Stomach smooth muscle (tissue), 2 donors: ENCODE measurements around the gene SLAMF7.
"Not testable (repeated sequence)": the region's sequence is repeated elsewhere in the genome, so short reads cannot be mapped to it uniquely, and the experiment has no call there.

Experiments used
- H3K27ac ChIP-seq: one replicate; pipeline ENCODE4 v1.7.0; 2013; ENCODE audit warnings: mild to moderate bottlenecking, low read length, inconsistent platforms
- H3K27me3 ChIP-seq, 2 donors: one replicate each; pipeline ENCODE4 v1.7.0; 2013; ENCODE audit warnings: low read length in 2 of 2; ENCODE audit not compliant: insufficient read depth in 2 of 2, control insufficient read depth in 1 of 2
- H3K36me3 ChIP-seq, 2 donors: one replicate each; pipeline ENCODE4 v1.7.0; 2013; ENCODE audit warnings: low read length in 2 of 2; ENCODE audit not compliant: control insufficient read depth in 2 of 2, insufficient read depth in 2 of 2
- H3K4me1 ChIP-seq: one replicate; pipeline ENCODE4 v1.7.0; 2013; ENCODE audit warnings: low read length; ENCODE audit not compliant: control insufficient read depth, insufficient read depth
- H3K4me3 ChIP-seq, 2 donors: one replicate each; pipeline ENCODE4 v1.7.0; 2013; ENCODE audit warnings: low read length in 2 of 2
- H3K9ac ChIP-seq, 2 donors: one replicate each; pipeline ENCODE4 v1.7.0; 2013; ENCODE audit warnings: low read length in 2 of 2, mild to moderate bottlenecking in 1 of 2
- H3K9me3 ChIP-seq, 2 donors: one replicate each; pipeline ENCODE4 v1.7.0; 2013; ENCODE audit warnings: low read length in 2 of 2; ENCODE audit not compliant: control insufficient read depth in 2 of 2
- donor health status: healthy.
- donor health status: Pancreatic carcinoma.

The SLAMF7 gene

GRCh38 chr1:160721473-160721872 lies 17.6 kb upstream of the SLAMF7 start:
- Histone ChIP-seq H3K4me1 (no peaks in the 10 kb centered on the region), H3K9ac (no peak overlapping the region), H3K27ac (no peak overlapping the region), H3K27me3 (no peaks in the 10 kb centered on the region), H3K9me3 (no peaks in the 10 kb centered on the region), H3K36me3 (no peaks in the 10 kb centered on the region), H3K4me3 (no peak overlapping the region)

GRCh38 chr1:160722726-160723125 lies 16.3 kb upstream of the SLAMF7 start:
- no peaks in the 10 kb centered on the region for H3K36me3 ChIP-seq
- no peaks in the 10 kb centered on the region for H3K9me3 ChIP-seq
- no peak overlapping the region for H3K9ac ChIP-seq
- no peak overlapping the region for H3K27ac ChIP-seq
- no peaks in the 10 kb centered on the region for H3K27me3 ChIP-seq
- no peaks in the 10 kb centered on the region for H3K4me1 ChIP-seq
- H3K4me3 ChIP-seq = no peak overlapping the region

GRCh38 chr1:160723332-160723731 lies 15.7 kb upstream of the SLAMF7 start:
- H3K27me3 ChIP-seq = no peaks in the 10 kb centered on the region
- H3K9me3 ChIP-seq = no peaks in the 10 kb centered on the region
- no peak overlapping the region for H3K27ac ChIP-seq
- H3K9ac ChIP-seq = no peak overlapping the region
- no peak overlapping the region for H3K4me3 ChIP-seq
- no peaks in the 10 kb centered on the region for H3K36me3 ChIP-seq
- no peaks in the 10 kb centered on the region for H3K4me1 ChIP-seq

GRCh38 chr1:160724465-160725242 lies 14.4 kb upstream of the SLAMF7 start:
- no peaks in the 10 kb centered on the region for H3K36me3 ChIP-seq
- H3K27me3 ChIP-seq = no peaks in the 10 kb centered on the region
- H3K9ac ChIP-seq = no peak overlapping the region
- H3K4me3 ChIP-seq = no peak overlapping the region
- H3K4me1 ChIP-seq = no peaks in the 10 kb centered on the region
- no peak overlapping the region for H3K27ac ChIP-seq
- H3K9me3 ChIP-seq = no peaks in the 10 kb centered on the region

- Histone ChIP-seq H3K4me3 (no peak overlapping the region), H3K4me1 (no peaks in the 10 kb centered on the region), H3K9ac (no peak overlapping the region), H3K27me3 (no peaks in the 10 kb centered on the region), H3K27ac (no peak overlapping the region), H3K9me3 (no peaks in the 10 kb centered on the region), H3K36me3 (no peaks in the 10 kb centered on the region)
Measured at GRCh38 chr1:160726114-160726497, 12.9 kb upstream of the SLAMF7 start.

- Histone ChIP-seq H3K4me1 (no peaks in the 10 kb centered on the region), H3K27me3 (no peaks in the 10 kb centered on the region), H3K4me3 (no peak overlapping the region), H3K36me3 (no peaks in the 10 kb centered on the region), H3K9ac (no peak overlapping the region), H3K27ac (no peak overlapping the region), H3K9me3 (no peaks in the 10 kb centered on the region)
Measured at GRCh38 chr1:160726498-160727315, 12.3 kb upstream of the SLAMF7 start.

- Histone ChIP-seq H3K27ac (no peak overlapping the region), H3K4me1 (no peaks in the 10 kb centered on the region), H3K9me3 (no peaks in the 10 kb centered on the region), H3K36me3 (no peaks in the 10 kb centered on the region), H3K27me3 (no peaks in the 10 kb centered on the region), H3K4me3 (no peak overlapping the region), H3K9ac (no peak overlapping the region)
Measured at GRCh38 chr1:160727316-160727640, 11.8 kb upstream of the SLAMF7 start.

GRCh38 chr1:160731564-160731963 lies 7.5 kb upstream of the SLAMF7 start:
- H3K9ac ChIP-seq, H3K27ac ChIP-seq, H3K4me1 ChIP-seq, H3K4me3 ChIP-seq, H3K36me3 ChIP-seq, H3K27me3 ChIP-seq, H3K9me3 ChIP-seq: not testable (repeated sequence)

GRCh38 chr1:160731990-160732389 lies 7.1 kb upstream of the SLAMF7 start:
- no peak overlapping the region for H3K9ac ChIP-seq
- no peak overlapping the region for H3K4me3 ChIP-seq
- peaks cover 0 to 2% of the 10 kb centered on the region in 2 donors for H3K27me3 ChIP-seq
- no peak overlapping the region for H3K27ac ChIP-seq
- no peaks in the 10 kb centered on the region for H3K9me3 ChIP-seq
- no peaks in the 10 kb centered on the region for H3K36me3 ChIP-seq
- H3K4me1 ChIP-seq = no peaks in the 10 kb centered on the region

- Histone ChIP-seq H3K36me3 (no peaks in the 10 kb centered on the region), H3K4me1 (no peaks in the 10 kb centered on the region), H3K9ac (no peak overlapping the region), H3K27ac (no peak overlapping the region), H3K9me3 (no peaks in the 10 kb centered on the region), H3K27me3 (peaks cover 0 to 2% of the 10 kb centered on the region in 2 donors), H3K4me3 (no peak overlapping the region)
Measured at GRCh38 chr1:160733898-160734297, 5.1 kb upstream of the SLAMF7 start.

- Histone ChIP-seq H3K27me3 (peaks cover 0 to 2% of the 10 kb centered on the region in 2 donors), H3K27ac (no peak overlapping the region), H3K4me3 (no peak overlapping the region), H3K9ac (no peak overlapping the region), H3K36me3 (no peaks in the 10 kb centered on the region), H3K4me1 (no peaks in the 10 kb centered on the region), H3K9me3 (no peaks in the 10 kb centered on the region)
Measured at GRCh38 chr1:160734301-160734700, 4.7 kb upstream of the SLAMF7 start.
